Measurements from ENCODE around the gene CGB2. TPM values are rescaled to one million over a fixed set of nuclear protein-coding genes. Genes with fewer than 3 reads are reported as not detected.
A peak's percentile ranks its signal among the peaks of the same experiment; 100 is the strongest.
"Not testable (repeated sequence)": the region's sequence is repeated elsewhere in the genome, so short reads cannot be mapped to it uniquely, and the experiment has no call there.

Gene CGB2
- 1.7 and 4.2 TPM in 2 replicates for total RNA-seq (2014; rRNA removed; shearing (Covaris generic))

GRCh38 chr19:49031642-49032301 is at the start of gene CGB2:
TSS of gene CGB2 (plus strand) at chr19:49031890. CDS start at chr19:49032096, 206 bp downstream.
- not testable (repeated sequence) for DNase-seq (ENCODE audit: low read depth)

GRCh38 chr19:48982280-48982679 is 49.4 kb upstream of the CGB2 start:
- no peak for DNase-seq (ENCODE audit: low read depth)

- DNase-seq (ENCODE audit: low read depth): no peak
Measured at GRCh38 chr19:48985711-48986110, 46.0 kb upstream of the CGB2 start.

DNA sequence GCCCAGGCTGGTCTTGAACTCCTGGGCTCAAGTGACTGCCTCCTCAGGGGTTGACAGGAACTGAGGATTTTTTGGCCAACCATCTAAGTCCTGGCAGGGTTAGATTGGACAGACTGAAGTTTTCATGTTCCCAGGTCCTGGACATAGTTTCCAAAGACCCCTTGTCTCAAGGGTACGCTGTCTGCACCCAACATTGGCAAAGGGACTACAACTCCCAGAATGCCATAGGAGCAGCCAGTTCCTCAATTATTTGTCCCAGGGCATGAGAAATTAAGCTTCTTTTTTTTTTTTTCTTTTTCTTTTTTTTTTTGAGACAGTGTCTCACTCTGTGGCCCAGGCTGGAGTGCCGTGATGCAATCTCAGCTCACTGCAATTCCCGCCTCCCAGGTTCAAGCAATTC is 45.5 kb upstream of the CGB2 start:
- no peak for DNase-seq (ENCODE audit: low read depth)

GRCh38 chr19:48987323-48987722 is 44.4 kb upstream of the CGB2 start:
- no peak for DNase-seq (ENCODE audit: low read depth)

DNA sequence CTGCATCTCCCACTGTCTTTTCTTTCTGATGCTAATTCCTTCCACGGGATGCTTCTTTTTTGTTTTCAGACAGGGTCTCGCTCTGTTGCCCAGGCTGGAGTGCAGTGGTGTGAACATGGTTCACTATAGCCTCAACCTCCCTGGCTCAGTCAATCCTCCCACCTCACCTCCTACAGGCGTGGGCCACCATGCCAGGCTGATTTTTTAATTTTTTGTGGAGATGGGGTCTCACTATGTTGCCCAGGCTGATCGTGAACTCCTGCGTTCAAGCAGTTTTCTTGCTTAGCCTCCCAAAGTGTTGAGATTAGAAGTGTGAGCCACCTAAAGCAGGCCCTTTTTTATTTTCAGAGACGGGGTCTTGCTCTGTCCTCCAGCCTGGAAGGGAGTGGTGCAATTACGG is 43.4 kb upstream of the CGB2 start:
- DNase-seq (ENCODE audit: low read depth): no peak

GRCh38 chr19:48988860-48989259 is 42.8 kb upstream of the CGB2 start:
- DNase-seq (ENCODE audit: low read depth): no peak

- DNase-seq (ENCODE audit: low read depth): no peak
Measured at GRCh38 chr19:48989701-48990291, 41.9 kb upstream of the CGB2 start.

GRCh38 chr19:48990400-48990799 is 41.3 kb upstream of the CGB2 start:
- DNase-seq (ENCODE audit: low read depth): no peak

DNA sequence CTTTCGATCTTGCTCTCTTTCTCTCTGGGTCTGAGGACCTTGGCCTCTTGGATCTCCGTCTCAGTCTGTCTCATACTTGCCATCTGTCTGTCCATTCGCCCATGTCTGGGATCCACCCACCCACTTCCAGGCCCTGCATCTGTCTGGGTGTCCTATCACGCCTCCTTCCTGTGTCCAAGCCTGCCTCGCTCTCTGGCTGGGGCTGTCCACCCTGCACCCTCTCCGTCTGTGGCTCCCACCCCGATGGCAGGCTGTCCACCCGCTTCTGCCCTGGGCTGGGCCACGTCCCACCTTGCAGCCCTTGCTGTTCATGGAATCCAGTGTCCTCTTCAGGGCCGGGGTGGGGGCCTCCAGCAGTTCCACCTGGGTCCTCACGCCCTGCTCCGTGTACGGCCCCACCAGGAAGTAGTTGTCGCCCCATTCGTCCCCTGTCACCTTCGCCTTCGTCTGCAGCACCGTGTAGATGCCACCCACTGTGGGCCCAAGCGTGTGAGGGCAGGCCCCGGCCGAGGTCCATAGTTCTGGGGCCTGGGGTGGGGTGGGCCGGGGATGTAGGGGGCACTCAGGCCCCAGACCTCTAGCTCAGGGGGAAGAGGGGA is 40.6 kb upstream of the CGB2 start:
- DNase-seq (ENCODE audit: low read depth): no peak

DNA sequence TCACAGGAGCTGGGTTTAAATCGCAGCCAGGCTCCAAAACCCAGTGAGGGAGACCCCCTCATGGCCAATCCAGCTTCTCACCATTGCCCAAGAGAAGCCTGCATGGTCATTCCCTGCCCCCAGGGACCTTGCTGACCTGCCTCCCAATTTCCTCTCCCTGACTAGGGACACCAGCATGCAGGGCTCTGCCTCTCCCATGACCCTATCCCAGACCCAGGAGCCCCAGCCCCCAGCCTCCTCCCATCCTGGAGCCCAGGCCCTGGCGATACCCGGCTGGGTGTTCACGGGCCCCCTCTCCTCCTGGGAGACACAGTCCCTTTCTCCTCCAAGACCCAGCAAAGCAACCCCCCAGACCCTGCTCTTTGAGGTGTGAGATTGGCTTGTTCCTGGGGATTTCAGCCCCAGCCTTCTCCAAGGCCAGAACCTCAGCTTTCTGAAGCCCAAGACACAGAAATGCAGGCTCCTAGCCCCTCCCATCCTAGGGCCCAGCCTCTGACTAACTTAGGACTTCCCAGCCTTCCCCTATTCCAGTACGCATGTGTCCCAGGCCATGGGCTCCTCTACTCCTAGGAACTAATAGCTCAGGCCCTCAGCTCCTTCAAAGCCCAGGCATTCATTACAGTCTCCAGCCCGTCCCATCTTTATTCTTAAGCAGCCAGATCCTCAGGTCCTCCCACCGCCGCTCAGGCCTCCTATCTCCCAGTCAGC is 39.7 kb upstream of the CGB2 start:
- peak; percentile 83 for DNase-seq (ENCODE audit: low read depth)

DNA sequence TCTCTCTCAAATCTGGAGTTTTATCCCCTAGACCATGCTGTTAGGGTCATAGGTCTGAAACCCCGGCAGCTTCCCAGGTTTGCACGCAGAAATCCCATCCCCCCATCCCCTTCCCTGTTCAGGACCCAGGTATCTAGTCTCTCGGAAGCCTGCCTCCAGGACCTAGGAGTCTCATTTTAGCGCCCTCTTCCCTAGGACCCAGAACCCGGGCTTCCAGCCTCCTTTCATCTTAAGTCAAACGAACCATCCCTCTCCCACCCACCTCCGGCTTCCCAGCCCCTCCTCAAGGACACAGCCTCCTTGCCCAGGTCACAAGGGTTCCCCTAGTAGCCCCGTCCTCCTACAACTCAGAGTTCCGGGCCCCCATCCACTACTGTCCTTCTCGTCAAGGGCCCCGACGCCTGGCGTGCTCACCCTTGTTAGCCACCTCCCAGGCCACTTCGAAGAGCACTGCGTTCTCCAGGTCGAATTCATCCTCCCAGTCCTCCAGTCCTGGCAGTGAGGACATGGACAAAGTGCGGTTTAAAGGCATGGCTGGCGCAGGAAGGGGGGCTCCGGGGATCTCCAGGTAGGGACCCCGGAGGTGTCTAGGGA is 39.0 kb upstream of the CGB2 start:
- DNase-seq (ENCODE audit: low read depth): peak; percentile 22

DNA sequence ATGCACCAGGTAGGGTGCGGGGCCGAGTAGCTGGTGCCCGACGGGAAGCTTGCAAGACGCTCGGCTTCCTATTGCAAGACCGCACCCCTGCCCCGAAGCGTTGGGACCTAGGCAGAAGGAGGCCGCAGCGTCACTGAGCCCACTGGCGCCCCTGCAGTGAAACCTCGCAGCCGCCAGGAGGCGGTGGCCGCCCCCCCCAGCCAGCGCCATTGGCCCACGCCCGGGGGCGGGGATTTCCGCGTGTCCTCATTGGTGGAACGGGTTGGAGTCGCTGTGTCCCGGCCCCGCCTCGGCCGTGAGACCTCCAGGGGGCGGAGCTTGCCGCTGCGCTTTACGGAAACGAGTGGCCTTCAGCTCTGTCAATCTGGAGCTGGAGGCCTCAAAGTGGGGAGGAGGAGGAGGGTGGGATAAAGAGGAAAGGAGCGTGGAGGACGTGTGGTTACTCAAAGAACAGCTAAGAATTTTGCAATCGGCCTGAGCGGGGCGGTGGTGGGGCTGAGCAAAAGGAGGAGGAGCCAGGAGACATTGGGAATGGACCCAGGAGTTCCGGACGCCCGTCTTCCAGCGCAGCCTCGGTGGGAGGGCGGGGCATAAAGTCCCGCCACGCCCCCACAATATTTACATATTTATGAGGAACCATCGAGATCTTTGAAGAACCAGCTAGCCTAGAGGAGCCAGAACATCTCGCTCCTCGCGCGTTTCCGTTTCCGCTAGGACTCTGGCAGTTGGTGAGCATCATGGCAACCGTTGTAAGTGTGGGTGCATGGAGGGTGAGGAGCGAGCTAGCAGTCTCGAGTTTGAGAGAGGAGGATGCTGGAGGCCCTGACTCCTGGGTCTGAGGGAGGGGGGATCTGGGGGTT is 38.3 kb upstream of the CGB2 start, which contains the start of the genes GYS1 and RUVBL2:
GYS1 (minus strand) TSS at position 135 of the 860 bp plus-strand sequence. CDS start 197 bp downstream, outside the sequence.
RUVBL2 (plus strand) TSS at position 713 of the 860 bp plus-strand sequence; CDS start at position 738, 25 bp downstream.
- DNase-seq (ENCODE audit: low read depth): peak; percentile 100

DNA sequence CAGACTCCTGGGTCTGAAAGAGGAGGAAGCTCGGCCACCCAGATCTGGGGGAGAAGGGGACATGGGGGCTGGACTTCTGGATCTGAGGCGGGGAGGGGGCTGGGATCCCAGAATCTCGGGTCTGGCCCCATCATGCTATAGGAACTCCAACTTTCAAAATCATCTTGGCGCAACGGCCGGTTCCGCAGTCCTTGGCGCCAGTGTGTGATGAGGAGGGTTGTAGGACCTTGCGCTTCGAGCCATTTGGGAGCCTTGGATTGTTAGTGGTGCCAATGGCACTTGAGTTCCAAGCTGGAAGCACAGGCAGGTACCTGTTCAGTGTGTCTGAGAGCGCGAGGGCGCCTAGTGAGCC is 37.7 kb upstream of the CGB2 start:
- no peak for DNase-seq (ENCODE audit: low read depth)

DNA sequence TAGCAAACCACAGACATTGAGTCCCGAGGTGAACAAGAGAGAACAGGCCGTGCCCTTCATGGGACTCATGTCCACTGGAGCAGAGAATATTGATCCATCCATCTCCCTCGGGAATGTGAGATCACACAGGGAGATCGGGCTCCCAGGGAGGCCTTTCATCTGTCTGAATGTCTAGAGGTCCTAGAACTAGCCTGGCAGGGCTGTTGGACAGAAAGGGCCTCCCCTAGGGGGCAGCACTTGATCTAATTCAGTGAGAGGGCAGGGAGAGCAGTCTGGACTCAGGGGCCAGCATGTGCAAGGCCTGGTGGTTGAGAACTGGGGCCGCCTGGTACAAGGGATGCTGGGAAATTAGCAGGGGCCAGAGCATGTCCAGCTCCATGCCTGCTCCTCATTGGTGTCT is 33.7 kb upstream of the CGB2 start:
- peak; percentile 69 for DNase-seq (ENCODE audit: low read depth)

- peak; percentile 50 for DNase-seq (ENCODE audit: low read depth)
Measured at GRCh38 chr19:48999481-49000325, 32.0 kb upstream of the CGB2 start.

GRCh38 chr19:49004133-49004532 is 27.6 kb upstream of the CGB2 start:
- DNase-seq (ENCODE audit: low read depth): no peak

GRCh38 chr19:49004964-49005614 is 26.6 kb upstream of the CGB2 start:
- no peak for DNase-seq (ENCODE audit: low read depth)

DNA sequence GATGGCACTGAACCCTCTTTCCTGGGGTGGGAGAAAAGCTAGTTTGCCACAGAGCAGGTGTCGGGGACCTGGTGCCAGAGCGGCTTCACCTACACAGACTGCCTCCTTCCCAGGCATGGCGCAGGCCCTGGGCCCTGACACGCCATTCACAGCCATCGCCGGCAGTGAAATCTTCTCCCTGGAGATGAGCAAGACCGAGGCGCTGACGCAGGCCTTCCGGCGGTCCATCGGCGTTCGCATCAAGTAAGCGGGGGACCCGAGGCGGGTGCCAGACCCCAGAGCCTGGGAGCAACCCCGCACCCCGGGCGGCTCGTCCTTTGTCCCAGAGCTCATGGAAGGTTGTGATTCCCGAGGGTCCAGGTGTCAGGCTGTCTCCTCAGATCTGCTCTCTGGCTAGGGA is 24.8 kb upstream of the CGB2 start:
- no peak for DNase-seq (ENCODE audit: low read depth)

DNA sequence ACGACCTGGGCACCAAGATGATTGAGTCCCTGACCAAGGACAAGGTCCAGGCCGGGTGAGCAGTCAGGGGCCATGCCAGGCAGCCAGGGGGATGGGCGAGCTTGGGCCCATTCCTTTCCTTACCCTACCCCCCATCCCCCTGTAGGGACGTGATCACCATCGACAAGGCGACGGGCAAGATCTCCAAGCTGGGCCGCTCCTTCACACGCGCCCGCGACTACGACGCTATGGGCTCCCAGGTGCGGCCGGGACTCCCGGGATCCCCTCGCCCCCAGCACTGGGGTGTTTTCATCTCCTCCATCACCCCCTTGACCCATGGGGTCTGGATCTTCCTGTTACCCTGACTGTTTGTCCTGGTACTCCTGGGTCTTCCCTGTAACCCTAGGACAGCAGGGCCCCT is 21.9 kb upstream of the CGB2 start:
- no peak for DNase-seq (ENCODE audit: low read depth)

Data from M059J (cell line).